ENCODE measurements around the gene RAP1B. TPM values are rescaled to one million over a fixed set of nuclear protein-coding genes. Genes with fewer than 3 reads are reported as not detected.
"Not testable (repeated sequence)": the region's sequence is repeated elsewhere in the genome, so short reads cannot be mapped to it uniquely, and the experiment has no call there.

RAP1B gene
- total RNA-seq, 1 donor from 2014 or later, result 48.6 TPM

DNA sequence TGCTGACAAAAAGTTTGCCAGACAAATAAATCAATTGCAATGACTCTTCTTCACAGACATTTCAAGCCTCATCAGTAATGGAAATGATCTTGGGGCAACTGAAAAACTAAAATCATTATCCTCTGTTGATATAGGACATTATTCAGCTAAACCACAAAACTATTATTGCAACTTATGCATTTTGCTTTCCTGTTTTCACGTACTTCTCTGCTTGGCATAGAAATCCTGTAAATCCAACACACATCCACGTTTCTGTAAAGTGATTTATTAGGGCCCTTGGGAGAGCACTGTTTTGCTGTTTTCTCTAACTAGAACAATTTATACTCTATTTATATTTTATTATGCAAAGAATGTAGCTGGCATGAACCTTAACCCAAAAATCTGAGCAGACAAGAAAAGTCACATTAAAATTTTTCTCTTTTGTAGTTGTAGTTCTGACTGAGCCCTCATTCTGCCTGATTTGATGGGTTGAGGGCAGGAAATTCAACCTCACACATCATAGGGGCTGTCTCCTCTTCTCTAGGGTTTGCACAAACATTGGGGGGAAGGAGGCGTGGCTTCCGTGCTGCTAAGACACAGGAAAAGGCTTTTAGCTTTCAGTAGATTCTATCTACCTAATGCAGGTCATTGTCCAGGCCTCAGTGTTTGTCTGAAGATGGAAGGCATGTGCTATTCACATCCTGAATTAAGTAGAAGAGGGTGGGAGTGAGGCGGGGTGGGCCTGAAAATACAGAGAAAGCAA is 64.6 kb downstream of the RAP1B start:
- intact Hi-C loops (cut with DNase I), result no loop called here
- DNase-seq (ENCODE audit: low spot score), result no peak

DNA sequence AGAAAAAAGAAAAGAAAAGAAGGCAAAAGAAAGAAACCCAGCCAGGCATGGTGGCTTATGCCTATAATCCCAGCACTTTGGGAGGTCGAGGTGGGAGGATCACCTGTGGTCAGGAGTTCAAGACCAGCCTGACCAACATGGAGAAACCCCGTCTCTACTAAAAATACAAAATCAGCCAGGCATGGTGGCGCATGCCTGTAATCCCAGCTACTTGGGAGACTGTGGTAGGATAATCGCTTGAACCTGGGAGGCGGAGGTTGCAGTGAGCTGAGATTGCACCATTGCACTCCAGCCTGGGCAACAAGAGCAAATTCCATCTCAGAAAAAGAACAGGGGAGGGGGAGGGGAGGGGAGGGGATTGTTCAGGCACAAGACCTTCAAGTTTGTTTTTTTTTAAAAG is 66.2 kb downstream of the RAP1B start:
- DNase-seq (ENCODE audit: low spot score); intact Hi-C loops (cut with DNase I): not testable (repeated sequence)

DNA sequence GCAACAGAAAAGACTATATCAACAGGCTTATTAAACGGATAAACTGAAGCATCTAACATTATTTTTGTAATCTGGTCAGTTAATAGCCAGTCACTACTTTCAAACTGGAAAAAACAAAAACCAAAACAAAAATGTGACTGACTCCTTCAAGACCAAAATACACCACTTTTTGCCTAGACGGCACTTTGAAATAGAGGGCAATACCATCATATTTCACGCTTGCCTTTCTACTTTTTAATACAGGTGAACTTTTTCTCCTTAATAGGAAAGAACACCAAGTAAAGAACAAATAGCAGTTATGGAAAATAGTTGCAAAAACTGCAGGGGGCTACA is 75.5 kb downstream of the RAP1B start:
- DNase-seq (ENCODE audit: low spot score), result no peak
- intact Hi-C loops (cut with DNase I), result loop anchor here (1.0 to 2.0 kb wide), 2 partner anchors 75 to 321 kb away; partner anchors contain the start of gene RAP1B

DNA sequence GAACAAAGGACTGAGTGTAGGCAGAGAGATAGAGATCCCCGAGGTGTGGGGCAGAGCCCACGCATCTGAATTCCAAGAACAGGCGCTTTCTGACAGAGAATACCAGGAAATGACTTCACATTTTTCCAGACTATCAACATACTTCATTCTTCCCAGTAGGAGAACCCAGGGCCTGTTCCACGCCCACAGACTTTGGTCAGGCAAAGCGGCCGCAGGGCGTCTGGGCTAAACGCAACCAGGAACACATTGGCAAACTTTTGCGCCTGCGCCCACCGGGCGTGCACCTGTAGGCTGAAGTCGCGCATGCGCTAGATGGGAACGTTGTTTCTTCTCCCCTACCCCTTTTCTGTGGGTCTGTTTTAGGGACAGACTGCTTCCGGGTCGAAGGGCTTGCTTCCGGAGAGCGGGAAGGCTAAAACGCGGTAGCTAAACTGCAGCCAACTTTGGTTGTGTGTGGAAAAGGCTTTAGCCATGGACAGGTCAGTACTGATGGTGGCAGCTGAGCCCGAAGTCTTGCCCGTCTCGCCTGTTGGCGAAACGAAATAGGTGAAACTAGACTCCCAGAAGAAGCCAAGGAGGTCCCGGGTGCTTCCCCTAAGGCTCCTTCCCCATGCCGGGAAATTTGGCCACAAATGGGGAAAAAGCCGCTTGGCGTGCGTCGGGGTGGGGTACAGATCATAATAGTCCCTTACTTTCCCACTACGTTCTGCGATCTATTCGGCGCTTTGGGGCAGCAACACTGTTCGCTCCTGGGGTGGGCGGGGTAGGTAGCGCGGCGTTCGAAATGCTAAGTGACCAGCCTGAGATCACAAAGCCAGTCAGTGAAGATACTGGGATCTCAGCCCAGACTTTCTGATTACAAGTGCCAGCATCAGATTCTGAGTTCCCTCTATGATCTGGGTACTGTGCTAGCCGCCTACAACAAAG is 76.2 kb downstream of the RAP1B start, which contains the start of gene NUP107:
Gene NUP107 (plus strand): TSS at position 384 of the 927 bp plus-strand sequence. CDS start 88 bp downstream, at position 472.
- peak; percentile 99 for DNase-seq (ENCODE audit: low spot score)
- intact Hi-C loops (cut with DNase I), result loop anchor here (1.0 to 2.0 kb wide), 2 partner anchors 76 to 322 kb away; partner anchors contain the start of gene RAP1B

DNA sequence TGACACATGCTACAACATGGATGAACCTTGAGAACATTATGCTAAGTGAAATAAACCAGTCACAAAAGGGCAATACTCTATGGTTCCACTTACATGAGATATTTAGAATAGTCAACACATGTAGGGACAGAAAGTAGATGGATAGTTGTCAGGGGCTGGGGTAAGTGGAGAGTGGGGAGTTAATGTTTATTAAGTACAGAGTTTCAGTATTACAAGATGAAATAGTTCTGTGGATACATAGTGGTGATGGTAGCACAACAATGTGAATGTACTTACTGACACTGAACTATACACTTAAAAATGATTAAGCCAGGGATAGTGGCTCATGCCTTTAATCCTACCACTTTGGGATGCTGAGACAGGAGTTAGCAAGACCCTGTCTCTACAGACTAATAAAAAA is 84.8 kb downstream of the RAP1B start:
- intact Hi-C loops (cut with DNase I), result no loop called here
- no peak for DNase-seq (ENCODE audit: low spot score)

DNA sequence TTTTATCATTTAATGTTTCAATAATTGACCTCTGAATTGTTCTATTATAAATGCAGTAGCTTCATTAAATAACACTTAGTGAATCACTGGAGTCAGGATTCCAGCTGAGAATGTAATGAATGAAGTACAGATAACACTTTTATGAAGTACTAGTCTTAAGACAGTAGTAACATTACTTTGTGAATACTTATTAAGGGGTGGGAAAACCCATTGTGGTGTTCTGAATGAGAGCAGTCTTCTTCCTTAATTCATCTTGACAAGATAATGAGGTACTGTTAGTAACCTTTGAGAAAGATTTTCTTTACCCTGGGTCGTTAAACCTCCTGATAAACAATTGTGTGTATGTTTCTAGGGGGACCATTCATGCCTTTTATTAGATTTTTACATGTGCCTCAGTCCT is 88.8 kb downstream of the RAP1B start:
- intact Hi-C loops (cut with DNase I), result no loop called here
- no peak for DNase-seq (ENCODE audit: low spot score)

Other genes with a start within 250 kb of the RAP1B start
- 23.1 TPM for gene NUP107, start 76.1 kb downstream of the RAP1B start, total RNA-seq
- gene SLC35E3, start 135.3 kb downstream of the RAP1B start, total RNA-seq, result 6.2 TPM
- 47.9 TPM for gene MDM2, start 197.3 kb downstream of the RAP1B start, total RNA-seq

Measured in cardiac septum (tissue), 1 donor.